Activated CD8-positive, alpha-beta memory T cell treated with anti-CD3 and anti-CD28 coated beads, Interleukin-2, amount 50 U/mL, for 1 hour (primary cell): ENCODE measurements around the gene IL25.

Experiments
- DNase-seq: peaks from one replicate; pipeline ENCODE4 v3.0.0-alpha.2; 2020; ENCODE audit errors: extremely low read depth

IL25 gene

DNA sequence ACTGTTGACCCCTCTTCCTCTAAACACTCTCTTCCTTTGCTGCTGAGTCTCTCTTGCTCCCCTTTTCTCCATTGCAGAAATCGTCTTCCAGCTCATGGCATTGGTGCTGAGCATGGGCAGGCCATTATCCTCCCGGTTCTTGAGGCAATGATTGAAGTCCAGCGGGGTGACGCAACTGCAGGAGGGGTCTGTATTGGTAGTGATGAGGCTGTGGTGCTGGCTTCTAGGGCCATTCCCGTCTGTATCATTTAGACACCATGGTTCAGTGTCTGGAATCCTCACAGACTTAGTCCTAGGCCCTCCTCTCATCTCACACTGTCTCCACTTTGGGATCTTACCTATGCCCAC, 19.2 kb upstream of the IL25 start:
- DNase-seq, result no peak

DNA sequence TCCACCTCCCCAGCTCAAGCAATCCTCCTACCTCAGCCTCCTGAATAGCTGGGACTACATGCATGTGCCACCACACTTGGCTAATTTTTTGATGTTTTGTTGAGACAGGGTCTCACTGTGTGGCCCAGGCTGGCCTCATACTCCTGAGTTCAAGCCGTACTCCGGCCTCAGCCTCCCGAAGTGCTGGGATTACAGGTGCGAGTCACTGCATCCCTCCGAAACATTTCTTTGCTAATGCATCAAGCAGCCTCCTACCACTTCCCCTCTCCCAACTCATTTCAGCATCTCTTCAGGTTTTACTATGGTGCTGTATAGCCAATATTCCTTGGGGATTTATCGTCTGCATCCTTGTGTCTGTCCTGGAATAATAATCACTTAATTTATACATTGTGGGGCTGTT, 17.6 kb upstream of the IL25 start:
- DNase-seq, result no peak

DNA sequence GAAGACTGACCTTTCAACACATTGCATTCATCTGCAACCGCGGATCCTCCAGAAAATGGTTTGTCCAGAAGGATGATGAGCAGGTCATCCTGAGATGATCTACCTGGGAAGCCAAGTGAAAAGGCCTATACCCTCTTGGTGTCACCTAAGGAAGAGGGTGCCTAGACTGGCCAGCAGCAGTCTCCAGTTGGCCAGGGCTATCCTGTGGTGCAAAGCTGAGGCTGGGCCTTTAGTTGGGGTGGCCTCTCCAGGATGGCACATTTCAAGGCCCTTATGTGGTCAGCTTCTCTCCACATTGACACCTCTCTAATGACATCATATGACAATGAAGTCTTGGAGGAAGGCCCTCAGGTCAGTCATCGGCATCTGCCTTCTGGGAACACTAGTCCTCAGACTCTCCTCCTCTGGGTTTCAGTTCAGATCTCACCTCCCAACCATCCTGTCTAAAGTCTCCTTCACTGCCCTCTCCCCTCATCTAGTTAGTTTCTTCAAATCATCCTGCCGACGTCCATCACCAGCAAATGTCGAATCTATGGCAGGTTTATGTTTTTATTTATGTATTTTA, 16.7 kb upstream of the IL25 start:
- DNase-seq, result no peak

DNA sequence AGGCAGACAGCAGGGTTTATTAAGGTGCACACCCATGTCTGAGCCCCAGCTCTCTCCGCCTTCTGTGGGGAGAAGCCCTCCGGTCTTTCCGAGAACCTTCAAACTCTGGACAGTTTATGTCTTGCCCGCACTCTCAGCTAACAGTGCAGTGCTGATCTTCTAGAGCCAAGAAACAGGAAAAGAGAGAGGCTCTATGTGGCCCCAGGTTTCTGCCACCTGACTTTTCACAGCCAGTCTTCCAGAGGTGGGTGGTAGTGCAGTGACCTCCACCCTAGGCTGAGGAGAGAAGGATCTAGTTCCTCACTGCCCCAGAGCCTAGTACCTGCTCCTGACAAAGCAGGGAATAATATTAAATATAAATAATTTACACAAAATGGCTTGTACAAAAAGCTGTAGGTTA, 15.9 kb upstream of the IL25 start:
- no peak for DNase-seq

DNA sequence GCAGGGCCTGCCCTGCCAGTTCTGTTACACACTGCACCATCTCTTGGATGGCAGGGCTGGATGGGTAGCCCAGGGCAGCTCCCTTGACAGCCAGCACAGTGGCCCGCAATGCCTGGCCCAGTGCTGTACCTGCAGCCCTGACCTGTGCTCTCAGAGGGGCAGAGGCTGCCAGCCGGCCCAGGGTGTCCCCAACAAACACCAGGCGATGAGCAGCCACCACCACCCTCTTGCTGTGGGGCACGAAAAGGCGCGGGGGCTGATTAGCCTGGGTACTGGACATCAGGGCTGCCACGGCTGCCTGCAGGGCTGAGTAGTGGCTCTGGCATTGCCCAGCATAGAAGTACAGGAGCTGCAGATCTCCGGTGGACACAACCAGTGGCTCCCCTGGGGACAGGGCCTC, 15.3 kb upstream of the IL25 start:
- no peak for DNase-seq

DNA sequence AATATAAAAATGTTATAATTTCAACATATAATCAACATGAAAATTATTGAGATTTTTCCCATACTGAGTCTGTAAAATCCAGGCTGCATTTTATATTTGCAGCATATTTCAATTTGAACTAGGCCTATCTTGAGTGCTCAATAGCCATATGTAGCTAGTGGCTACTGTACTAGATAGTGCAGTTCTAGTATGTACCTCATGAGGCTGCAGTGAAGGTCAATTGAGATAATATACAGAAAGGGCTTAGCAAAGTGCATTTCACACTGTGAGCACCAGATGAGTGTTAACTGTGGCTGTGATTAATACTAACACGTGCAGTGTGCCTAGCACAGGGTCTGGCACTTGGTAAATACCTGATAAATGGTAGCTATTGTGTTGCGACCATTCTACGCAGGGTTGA, 14.6 kb upstream of the IL25 start:
- DNase-seq, result no peak

DNA sequence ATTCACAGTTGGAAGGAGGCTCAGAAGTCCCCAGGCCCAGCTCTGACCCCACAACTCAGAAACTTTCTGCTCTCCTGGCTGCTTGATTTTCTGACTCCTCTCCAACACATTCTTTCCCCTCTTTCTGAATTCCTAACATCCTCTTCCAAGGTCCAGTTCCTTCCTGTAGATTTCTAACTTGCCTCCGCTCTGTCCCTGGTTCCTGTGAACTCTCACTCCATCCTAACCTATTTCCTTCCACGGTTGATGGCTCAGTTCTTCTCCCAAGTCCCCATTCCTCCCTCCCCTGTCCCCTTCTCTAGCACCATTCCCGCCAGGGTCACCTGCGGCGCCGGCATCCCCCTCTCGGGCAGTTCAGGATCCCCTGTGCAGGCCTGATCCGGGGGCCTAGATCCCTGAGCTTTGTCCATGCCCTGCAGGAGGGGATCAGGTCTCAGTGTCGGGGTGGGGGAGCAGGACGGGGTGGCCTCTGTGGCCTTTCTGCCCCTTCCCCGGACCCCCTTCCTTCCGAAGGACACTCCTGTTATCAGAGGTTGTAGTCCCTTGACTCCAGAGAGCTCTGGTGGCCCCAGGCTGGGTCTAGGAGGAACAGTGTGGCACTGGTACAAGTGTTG, 13.9 kb upstream of the IL25 start:
- DNase-seq, result no peak

DNA sequence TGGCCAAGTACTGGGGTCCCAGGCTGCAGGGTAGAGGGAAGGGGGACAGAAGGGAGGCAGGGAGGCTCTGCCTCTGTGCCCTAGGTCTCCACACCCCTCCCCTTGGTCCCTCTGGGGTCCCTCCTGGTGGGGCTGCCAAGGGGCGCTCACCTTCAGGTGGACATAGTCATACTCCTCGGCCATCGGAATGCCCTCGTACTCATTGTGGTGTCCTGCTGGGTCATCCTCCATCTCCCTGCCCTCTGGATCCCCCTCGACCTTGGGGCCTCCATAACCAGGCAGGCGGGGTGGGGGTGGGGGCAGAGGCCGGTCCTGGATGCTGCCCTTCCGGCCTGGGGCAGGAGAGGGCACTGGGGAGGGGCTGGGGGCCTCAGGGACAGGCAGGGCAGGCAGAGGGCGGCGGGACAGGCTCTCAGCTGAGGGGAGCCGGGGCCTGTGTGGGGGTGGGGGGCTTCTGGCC, 13.4 kb upstream of the IL25 start:
- no peak for DNase-seq

DNA sequence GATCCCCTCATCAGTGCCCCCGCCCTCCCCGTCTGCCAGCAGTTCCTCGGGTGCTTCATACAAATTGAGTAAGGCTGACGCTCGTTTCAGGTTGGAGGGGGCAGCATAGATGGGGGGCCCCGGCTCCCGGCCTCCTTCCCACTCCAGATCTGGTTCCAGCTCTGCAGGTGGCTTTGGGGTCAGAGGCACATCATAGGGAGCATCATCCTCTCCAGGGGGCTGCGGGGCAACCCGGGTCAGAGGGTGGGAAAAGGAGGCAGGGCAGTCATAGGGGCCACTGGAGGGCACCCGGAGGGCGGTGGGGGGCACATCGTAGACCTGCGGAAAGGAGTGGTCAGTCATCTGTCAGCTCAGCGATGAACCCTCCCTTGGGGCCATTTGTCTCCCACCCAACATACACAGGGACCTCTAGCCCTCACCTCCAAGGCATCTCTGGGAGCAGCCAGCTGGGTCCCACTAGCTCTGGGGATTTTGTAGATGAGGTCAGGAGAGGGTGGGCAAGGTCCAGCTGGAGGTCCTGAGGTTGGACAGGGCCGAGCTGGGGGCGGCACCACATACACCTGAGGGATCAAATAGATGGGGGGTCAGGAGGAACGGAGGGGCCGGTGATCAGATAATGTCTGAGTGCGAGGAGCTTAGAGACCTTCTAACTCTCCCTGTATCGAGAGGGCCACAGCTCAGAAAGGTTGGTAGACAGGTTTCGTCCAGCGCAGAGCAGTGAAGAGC, 12.7 kb upstream of the IL25 start:
- no peak for DNase-seq

DNA sequence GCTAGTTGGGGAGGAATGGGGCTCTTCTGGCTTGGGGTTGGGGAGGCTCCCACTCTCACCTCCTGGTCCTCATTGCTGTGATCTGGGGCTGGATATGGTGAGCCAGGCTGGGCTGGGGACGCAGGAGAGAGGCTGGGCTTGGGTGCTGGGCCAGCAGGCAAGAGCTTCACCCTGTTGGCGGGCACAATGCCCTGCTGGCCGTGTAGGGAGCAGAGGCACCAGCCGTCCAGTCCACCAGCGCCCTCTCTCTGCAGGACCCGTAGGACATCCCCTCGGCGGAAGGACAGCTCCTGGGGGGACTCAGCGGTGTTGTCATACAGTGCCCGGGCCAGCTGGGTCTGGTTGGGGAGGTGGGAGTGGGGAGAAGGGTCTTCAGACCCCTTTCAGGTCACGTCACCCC, 12.1 kb upstream of the IL25 start:
- no peak for DNase-seq

DNA sequence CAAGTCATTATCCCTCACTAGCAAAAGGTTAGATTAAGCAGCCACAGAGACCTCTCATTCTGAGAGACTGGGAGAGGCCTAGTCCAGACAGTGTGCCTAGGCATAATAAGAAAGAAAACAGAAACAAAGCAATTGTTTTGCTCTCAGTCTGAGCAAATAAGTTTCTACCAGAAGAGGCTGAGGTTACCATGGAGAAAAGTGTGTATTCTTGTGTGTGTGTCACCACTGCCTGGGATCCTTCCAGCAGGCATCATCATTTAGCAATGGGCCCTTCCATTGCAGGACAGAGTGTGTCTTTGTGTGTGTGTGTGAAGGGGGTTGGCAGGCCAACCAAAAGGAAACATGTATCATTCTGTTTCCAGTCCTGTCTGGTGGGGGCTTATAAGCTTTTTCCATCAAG, 11.3 kb upstream of the IL25 start:
- no peak for DNase-seq

DNA sequence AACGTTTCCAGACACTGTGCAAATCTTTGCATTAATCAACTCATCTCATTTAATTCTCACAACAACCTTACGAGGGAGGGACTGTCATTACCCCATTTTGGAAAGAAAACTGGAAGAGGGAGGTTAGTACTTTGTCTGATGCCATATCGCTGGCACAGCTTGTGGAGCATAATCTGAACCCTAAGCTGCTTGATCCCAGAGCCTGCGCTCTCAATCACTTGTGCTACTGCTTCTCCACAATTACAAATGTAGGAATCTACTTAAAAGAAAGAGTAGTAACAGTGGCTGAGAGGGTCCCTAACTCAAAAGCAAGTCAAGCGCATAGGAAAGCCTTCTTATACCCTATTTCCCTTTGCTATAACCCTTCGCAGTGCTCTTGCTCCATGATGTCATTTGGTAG, 10.8 kb upstream of the IL25 start:
- DNase-seq, result no peak

DNA sequence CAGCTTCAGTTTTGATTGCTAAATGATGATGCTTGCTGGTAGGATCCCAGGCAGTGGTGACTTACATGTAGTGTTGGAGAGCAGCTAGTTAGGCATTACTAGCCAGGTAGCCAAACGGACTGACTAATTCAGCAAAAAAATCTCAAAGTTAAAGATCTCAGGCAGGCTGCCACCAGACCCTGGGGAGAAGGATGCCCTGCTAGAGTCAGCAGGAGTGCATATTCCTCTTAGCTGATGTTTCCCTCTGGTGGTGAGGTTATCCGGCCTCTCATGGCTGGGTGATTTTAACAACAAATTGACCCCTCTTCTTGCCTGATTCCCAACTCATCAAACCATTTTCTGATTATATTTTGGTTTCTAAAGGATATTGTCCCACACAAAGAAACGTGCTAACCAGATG, 10.4 kb upstream of the IL25 start:
- no peak for DNase-seq

DNA sequence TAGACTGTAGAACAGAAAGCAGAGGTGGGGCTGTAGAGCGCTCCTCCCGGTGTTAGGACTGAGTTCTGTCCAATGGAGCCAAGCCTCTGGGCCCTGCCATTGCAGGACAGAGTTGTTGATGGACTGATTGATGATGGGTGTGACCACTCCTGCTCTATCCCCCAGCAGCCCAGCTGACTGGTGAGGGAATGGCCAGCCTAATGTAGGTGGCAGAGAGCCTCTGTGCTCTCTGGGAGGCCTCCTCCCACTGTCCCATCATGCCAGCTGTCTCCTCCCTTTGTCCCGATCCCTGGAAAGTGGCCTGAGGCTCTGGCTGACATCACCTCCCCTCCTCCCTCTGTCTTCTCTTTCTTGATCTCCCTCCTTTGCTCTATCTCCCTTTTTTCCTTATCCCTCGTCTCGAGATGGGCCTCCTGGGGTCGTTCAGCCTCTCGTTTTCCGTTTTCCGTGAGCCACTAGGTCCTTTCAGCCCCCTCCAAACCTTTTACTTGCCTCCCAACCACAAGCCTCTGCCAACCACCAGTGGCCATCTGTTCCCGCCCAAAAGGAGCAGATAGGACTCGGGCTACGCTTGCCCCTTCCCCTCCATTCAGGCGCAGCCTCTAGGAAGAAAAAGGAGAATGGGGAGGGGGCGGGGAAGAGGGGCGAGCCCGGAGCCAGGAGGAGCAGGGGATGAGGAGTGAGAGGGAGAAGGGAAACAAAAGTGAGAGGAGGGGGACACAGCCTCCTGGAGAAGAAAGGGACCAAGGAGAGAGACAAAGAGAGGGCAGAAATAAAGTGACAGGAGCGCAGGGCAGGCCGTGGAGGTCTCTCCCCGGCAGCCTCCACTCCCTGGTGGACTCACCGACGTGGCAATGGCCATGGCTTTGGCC, 8.2 kb upstream of the IL25 start:
- no peak for DNase-seq

DNA sequence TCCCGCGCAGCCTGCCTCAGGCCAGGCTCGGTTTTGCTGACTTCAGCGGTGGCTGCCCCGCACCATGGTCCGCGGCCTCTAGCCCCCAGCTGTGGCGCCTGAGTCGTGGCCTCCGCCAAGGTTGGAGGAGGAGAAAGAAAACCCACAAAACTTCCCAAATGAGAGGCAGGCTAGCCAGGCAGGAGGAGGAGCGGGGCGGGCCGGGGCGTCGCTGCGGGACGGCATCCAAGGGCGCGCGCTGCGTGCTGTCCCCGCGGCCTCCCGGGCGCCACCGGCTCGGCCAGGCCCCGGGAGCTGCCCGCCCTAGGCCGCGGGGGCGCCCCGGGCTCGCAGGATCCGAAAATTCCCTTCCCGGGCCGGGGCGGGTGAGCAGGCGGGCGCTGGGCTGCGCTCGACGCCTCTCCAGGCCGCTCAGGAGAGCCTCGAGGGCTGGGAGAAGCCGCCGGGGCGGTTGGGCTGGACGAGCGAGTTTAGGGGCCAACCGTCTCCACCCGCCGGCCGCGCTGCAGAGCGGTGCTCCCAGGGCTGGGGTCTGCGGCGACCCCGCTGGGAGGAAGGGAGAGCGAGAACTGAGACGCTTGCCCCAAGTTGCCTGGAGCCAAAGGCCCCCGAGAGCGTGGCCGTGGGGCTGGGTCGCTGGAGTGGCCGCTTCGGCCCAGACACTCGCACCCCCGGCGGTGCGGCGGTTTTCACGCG, 7.4 kb upstream of the IL25 start, which contains the start of gene EFS:
Gene EFS, minus strand, starts transcription at position 137 of the 696 bp plus-strand sequence. CDS start 147 bp downstream, outside the sequence.
- no peak for DNase-seq

DNA sequence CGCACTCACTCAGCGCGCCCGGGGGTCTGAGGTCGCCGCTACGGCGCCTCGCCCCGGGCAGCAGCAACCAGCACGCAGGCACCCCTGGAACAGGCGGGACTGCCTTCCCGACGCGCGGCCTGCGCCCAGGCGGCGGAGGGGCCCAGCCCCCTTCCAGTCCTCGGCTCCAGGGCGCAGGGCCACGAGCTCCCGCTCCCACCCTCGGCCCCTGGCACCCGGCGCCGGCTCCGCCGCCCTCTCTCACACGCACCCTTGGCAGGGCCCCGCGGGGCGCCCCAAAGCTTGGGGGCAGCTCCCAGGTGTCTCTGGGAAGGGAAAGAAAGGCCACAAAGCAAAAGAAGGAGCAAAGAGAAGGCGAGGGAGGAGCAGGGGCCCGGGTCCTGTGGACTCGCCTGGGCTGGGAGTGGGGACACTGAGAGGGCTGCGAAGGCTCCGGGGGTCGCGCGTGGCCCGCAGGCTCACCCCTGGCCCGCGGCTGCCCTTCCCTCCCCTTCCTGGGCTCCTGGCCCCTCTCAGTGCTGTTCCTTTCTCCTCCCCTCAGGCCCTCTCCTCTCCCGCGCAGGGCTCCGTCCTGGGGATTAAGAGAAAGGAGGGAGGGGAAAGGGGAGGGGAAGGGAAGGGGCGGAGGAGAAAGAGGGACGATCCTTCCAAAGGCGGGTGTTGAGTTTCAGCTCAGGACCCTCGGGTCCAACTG, 6.7 kb upstream of the IL25 start:
- DNase-seq, result no peak

DNA sequence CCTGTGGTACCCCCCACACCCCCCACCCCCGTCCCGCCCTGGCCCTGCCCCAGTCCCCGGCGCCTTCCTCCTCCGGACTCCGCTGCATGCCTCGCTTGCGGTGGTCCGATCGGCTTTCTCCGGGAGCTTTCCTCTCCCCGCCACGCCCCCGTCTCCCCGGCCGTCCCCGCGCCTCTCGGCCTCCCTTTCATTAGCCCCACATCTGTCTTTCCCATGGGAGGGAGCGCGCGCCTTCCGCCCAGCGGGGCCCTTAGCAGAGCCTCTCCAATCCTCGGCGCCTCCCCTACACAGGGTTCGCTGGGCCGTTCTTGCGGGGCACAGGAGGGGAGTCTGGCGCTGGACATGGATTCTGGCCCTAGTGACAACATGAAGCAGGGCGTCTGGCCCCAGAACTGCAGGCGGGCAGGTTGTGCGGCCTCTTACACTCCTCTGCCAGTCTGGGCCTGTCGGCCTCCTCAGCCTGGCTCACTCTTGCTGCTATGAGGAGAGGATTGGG, 6.1 kb upstream of the IL25 start:
- DNase-seq, result no peak

DNA sequence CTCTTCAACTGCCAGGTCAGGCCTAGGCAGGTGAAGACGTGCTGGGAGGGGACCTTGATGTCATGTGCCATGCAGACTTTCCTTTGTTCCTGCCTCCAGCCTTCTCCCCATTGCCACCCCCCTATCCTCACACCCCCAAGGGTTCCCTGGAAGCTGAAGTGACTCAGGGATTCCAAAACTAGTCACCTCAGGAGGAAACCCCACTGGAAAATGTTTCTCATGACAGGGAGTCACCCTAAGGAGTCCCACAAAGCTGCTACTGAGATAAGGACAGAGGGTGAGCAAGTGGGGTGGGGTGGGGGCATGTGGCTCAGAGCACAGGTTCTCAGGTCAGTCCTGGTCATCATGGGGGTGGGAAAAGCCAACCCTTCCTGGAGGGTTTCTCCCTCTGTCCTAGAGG, 2.4 kb upstream of the IL25 start:
- no peak for DNase-seq

DNA sequence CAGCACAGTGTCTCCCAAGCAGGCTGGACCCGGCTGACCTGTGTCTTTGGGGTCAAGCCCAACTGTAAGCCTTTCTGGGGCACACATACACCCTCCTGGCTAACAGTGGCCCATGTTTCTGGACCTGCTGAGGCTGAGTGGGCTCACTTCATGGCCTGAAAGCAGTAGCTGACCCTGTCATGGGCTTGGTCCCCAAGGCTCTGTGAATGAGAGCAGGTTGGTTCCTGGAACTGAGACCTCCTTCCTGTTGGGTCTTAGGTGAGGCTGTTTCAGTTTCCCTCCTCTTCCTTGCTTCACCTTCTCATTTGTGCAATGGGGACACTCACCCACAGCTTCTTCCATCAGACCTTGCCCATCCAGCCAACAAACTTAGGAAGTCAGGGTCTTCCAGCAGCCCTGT, 744 bp upstream of the IL25 start:
- DNase-seq, result no peak

DNA sequence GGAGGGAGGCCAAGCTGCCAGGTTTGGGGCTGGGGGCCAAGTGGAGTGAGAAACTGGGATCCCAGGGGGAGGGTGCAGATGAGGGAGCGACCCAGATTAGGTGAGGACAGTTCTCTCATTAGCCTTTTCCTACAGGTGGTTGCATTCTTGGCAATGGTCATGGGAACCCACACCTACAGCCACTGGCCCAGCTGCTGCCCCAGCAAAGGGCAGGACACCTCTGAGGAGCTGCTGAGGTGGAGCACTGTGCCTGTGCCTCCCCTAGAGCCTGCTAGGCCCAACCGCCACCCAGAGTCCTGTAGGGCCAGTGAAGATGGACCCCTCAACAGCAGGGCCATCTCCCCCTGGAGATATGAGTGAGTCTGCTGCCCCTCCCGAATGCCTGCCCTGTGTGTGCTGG, 432 bp downstream of the IL25 start:
- no peak for DNase-seq
